Esophagus mucosa (tissue), 1 donor: ENCODE data around the gene AAMP. TPM values are rescaled to one million over a fixed set of nuclear protein-coding genes. Genes with fewer than 3 reads are reported as not detected.
"Not testable (repeated sequence)": the region's sequence is repeated elsewhere in the genome, so short reads cannot be mapped to it uniquely, and the experiment has no call there.

ENCODE experiments used
- ATAC-seq: fragments of 200-7000 bp; cut with Tn5 transposase; one replicate; pipeline ENCODE4 v1.9.1; 2020
- total RNA-seq: library from RNA; stranded (reverse); gene quantifications from one replicate; pipeline ENCODE4 v1.2.4, GENCODE V29; 2023
- donor health status: DM: yes; HTN: yes; CAD: no.

The AAMP gene
- total RNA-seq, 1 donor from 2014 or later = 67.0 TPM

GRCh38 chr2:218274586-218274985 lies 4.6 kb upstream of the AAMP start:
- ATAC-seq = no peak

GRCh38 chr2:218273908-218274249 lies 3.9 kb upstream of the AAMP start:
- ATAC-seq = no peak

- ATAC-seq = not testable (repeated sequence)
Observed at GRCh38 chr2:218273214-218273907, 3.4 kb upstream of the AAMP start.

GRCh38 chr2:218272531-218273212 lies 2.7 kb upstream of the AAMP start:
- peak; percentile 79 for ATAC-seq

GRCh38 chr2:218271865-218272530 lies 2.1 kb upstream of the AAMP start:
- ATAC-seq = no peak

- no peak for ATAC-seq
Observed at GRCh38 chr2:218271487-218271797, 1.5 kb upstream of the AAMP start.

- ATAC-seq = peak; percentile 0
Observed at GRCh38 chr2:218270721-218271486, 967 bp upstream of the AAMP start.

- ATAC-seq = no peak
Observed at GRCh38 chr2:218267259-218267658, 2.7 kb downstream of the AAMP start.

GRCh38 chr2:218266316-218266979 lies 3.5 kb downstream of the AAMP start:
- ATAC-seq = no peak

- no peak for ATAC-seq
Observed at GRCh38 chr2:218265626-218266025, 4.3 kb downstream of the AAMP start.

GRCh38 chr2:218264773-218265561 lies 5.0 kb downstream of the AAMP start:
- no peak for ATAC-seq

GRCh38 chr2:218263817-218264641 lies 5.9 kb downstream of the AAMP start:
- ATAC-seq = no peak

- ATAC-seq = no peak
Observed at GRCh38 chr2:218262631-218263586, 7.0 kb downstream of the AAMP start.

- no peak for ATAC-seq
Observed at GRCh38 chr2:218262237-218262600, 7.7 kb downstream of the AAMP start.

- no peak for ATAC-seq
Observed at GRCh38 chr2:218261423-218262236, 8.3 kb downstream of the AAMP start.

- no peak for ATAC-seq
Observed at GRCh38 chr2:218260742-218261422, 9.1 kb downstream of the AAMP start, which contains the start of gene GPBAR1. Gene GPBAR1, plus strand, starts transcription at chr2:218261015. Its CDS starts 1,710 bp downstream, at chr2:218262725.

- no peak for ATAC-seq
Observed at GRCh38 chr2:218260166-218260565, 9.8 kb downstream of the AAMP start.
